GM10248 (cell line): ENCODE measurements around the gene ADGRF1.

Source experiments
- CTCF ChIA-PET: fragments of 300-600 bp; sonication (Branson Sonifier 250); formaldehyde crosslinking; extraction: SDS; loops from one replicate; lab custom pipeline; 2021; ENCODE audit warnings: antibody characterized with exemption; lab: Yijun Ruan, JAX
- POLR2A ChIA-PET: fragments of 350-650 bp; sonication (Branson Sonifier 250); formaldehyde crosslinking; extraction: SDS; loops from one replicate; lab custom pipeline; 2020; ENCODE audit warnings: antibody characterized with exemption; lab: Yijun Ruan, JAX
- DNase-seq: peaks from one replicate; pipeline ENCODE4 v3.0.0; 2012; ENCODE audit errors: extremely low spot score
- TF ChIP-seq, protein P1 (sequence below): IDR thresholded peaks from 2 replicates; pipeline ENCODE4 v1.5.1; 2012; ENCODE audit warnings: mild to moderate bottlenecking, low read depth; ENCODE audit errors: extremely low read depth, missing control alignments, control extremely low read depth

ADGRF1 gene

GRCh38 chr6:47064274-47064673 lies 22.1 kb upstream of the ADGRF1 start:
- TF ChIP-seq, protein P1, sequence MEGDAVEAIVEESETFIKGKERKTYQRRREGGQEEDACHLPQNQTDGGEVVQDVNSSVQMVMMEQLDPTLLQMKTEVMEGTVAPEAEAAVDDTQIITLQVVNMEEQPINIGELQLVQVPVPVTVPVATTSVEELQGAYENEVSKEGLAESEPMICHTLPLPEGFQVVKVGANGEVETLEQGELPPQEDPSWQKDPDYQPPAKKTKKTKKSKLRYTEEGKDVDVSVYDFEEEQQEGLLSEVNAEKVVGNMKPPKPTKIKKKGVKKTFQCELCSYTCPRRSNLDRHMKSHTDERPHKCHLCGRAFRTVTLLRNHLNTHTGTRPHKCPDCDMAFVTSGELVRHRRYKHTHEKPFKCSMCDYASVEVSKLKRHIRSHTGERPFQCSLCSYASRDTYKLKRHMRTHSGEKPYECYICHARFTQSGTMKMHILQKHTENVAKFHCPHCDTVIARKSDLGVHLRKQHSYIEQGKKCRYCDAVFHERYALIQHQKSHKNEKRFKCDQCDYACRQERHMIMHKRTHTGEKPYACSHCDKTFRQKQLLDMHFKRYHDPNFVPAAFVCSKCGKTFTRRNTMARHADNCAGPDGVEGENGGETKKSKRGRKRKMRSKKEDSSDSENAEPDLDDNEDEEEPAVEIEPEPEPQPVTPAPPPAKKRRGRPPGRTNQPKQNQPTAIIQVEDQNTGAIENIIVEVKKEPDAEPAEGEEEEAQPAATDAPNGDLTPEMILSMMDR, result no peak
- ChIA-PET CTCF (no interaction called here), POLR2A (no interaction called here)
- no peak for DNase-seq

GRCh38 chr6:47062346-47062745 lies 20.2 kb upstream of the ADGRF1 start:
- ChIA-PET CTCF (interaction anchor here (1.0 to 1.8 kb wide), 2 partner anchors 10 to 15 kb away, joined by 4 to 6 read pairs; no protein-coding TSS in a partner anchor), POLR2A (no interaction called here)
- TF ChIP-seq, protein P1, result no peak
- no peak for DNase-seq

GRCh38 chr6:47061309-47062300 lies 19.5 kb upstream of the ADGRF1 start:
- POLR2A ChIA-PET, result no interaction called here
- TF ChIP-seq, protein P1, result no peak
- no peak for DNase-seq
- CTCF ChIA-PET, result interaction anchor here (1.0 to 1.8 kb wide), 3 partner anchors 11 to 23 kb away, joined by 4 to 6 read pairs (median 4); no protein-coding TSS in a partner anchor

GRCh38 chr6:47059216-47059885 lies 17.2 kb upstream of the ADGRF1 start:
- DNase-seq, result no peak
- TF ChIP-seq, protein P1, result no peak
- ChIA-PET CTCF (interaction anchor here (1.4 kb wide), 1 partner anchor 37 kb away, joined by 3 read pairs; no protein-coding TSS in a partner anchor), POLR2A (no interaction called here)

GRCh38 chr6:47057830-47058540 lies 15.9 kb upstream of the ADGRF1 start:
- no peak for DNase-seq
- ChIA-PET CTCF (interaction anchor here (0.8 to 1.5 kb wide), 2 partner anchors 13 to 19 kb away, joined by 3 to 4 read pairs; no protein-coding TSS in a partner anchor), POLR2A (no interaction called here)
- TF ChIP-seq, protein P1, result no peak
